PC-3 (cell line): ENCODE results near the gene SAMD4A. TPM values are rescaled to one million over a fixed set of nuclear protein-coding genes. Genes with fewer than 3 reads are reported as not detected.

Experiments used
- ATAC-seq: fragments of 200-7000 bp; cut with Tn5 transposase; 2 replicates; pipeline ENCODE4 v1.9.1; 2020; ENCODE audit warnings: mild to moderate bottlenecking, moderate library complexity
- BruUV-seq: library from RNA; stranded (reverse); fragments of 400-500 nt; replicated peaks from 2 replicates; lab custom pipeline; 2021; lab: Mats Ljungman, UMichigan
- CTCF ChIA-PET: fragments of 300-600 bp; sonication (Branson Sonifier 250); formaldehyde crosslinking; loops from one replicate; lab custom pipeline; 2022; ENCODE audit warnings: antibody characterized with exemption; lab: Charles Lee
- POLR2A ChIA-PET: fragments of 300-600 bp; sonication (Branson Sonifier 250); formaldehyde crosslinking; loops from one replicate; lab custom pipeline; 2022; ENCODE audit warnings: antibody characterized with exemption; ENCODE audit not compliant: unreplicated experiment; lab: Charles Lee
- DNase-seq: peaks from one replicate; pipeline ENCODE4 v3.0.0-alpha.2; 2015
- H2AFZ ChIP-seq: fragments of 300-600 bp; sonication (generic); 2 replicates; pipeline ENCODE4 v1.6.0; 2016; ENCODE audit warnings: antibody characterized with exemption, low read length
- H3F3A ChIP-seq: fragments of 300-600 bp; sonication (generic); one replicate; pipeline ENCODE4 v1.6.0; 2017; ENCODE audit warnings: antibody characterized with exemption, low read length, control low read depth, mild to moderate bottlenecking; ENCODE audit not compliant: unreplicated experiment
- H3K27ac ChIP-seq: fragments of 300-600 bp; sonication (generic); 2 replicates; pipeline ENCODE4 v1.5.1; 2016; ENCODE audit warnings: mild to moderate bottlenecking, low read length
- H3K27me3 ChIP-seq: fragments of 300-600 bp; sonication (generic); 2 replicates; pipeline ENCODE4 v1.6.1; 2016; ENCODE audit warnings: low read length, mixed read lengths
- H3K36me3 ChIP-seq: fragments of 300-600 bp; sonication (generic); 2 replicates; pipeline ENCODE4 v1.6.1; 2016; ENCODE audit warnings: low read depth, mixed run types, low read length, mixed read lengths
- H3K4me1 ChIP-seq: fragments of 300-600 bp; sonication (generic); 2 replicates; pipeline ENCODE4 v1.5.1; 2016; ENCODE audit warnings: low read length; ENCODE audit not compliant: insufficient read depth
- H3K4me2 ChIP-seq: fragments of 300-600 bp; sonication (generic); 2 replicates; pipeline ENCODE4 v1.6.0; 2016; ENCODE audit warnings: low read length
- H3K4me3 ChIP-seq: fragments of 300-600 bp; sonication (generic); 2 replicates; pipeline ENCODE4 v1.5.1; 2016; ENCODE audit warnings: mild to moderate bottlenecking, low read length, mixed read lengths
- H3K79me2 ChIP-seq: fragments of 300-600 bp; sonication (generic); 2 replicates; pipeline ENCODE4 v1.6.1; 2017; ENCODE audit warnings: low read length, mixed read lengths
- H3K9ac ChIP-seq: fragments of 300-600 bp; sonication (generic); 2 replicates; pipeline ENCODE4 v1.6.0; 2016; ENCODE audit warnings: mild to moderate bottlenecking, low read length
- H3K9me2 ChIP-seq: fragments of 300-600 bp; sonication (generic); replicated peaks from 2 replicates; pipeline ENCODE4 v1.6.1; 2016; ENCODE audit warnings: mixed run types, low read length, mixed read lengths
- H3K9me3 ChIP-seq: fragments of 300-600 bp; sonication (generic); 2 replicates; pipeline ENCODE4 v1.6.1; 2016; ENCODE audit warnings: low read length, mixed read lengths
- H4K20me1 ChIP-seq: fragments of 300-600 bp; sonication (generic); 2 replicates; pipeline ENCODE4 v1.6.1; 2016; ENCODE audit warnings: low read length, mixed read lengths
- CTCF ChIP-seq: fragments of 300-600 bp; sonication (generic); conservative IDR thresholded peaks from 2 replicates; pipeline ENCODE4 v1.5.1; 2017; ENCODE audit warnings: antibody characterized with exemption, low read depth, mild to moderate bottlenecking, low read length
- EZH2 ChIP-seq: fragments of 300-600 bp; sonication (generic); IDR thresholded peaks from one replicate; pipeline ENCODE4 v1.6.1; 2017; ENCODE audit warnings: antibody characterized with exemption, mild to moderate bottlenecking, low read length; ENCODE audit not compliant: unreplicated experiment
- EZH2phosphoT487 ChIP-seq: fragments of 300-600 bp; sonication (generic); IDR thresholded peaks from 2 replicates; pipeline ENCODE4 v1.6.1; 2018; ENCODE audit warnings: mild to moderate bottlenecking, antibody characterized with exemption, low read length, borderline replicate concordance
- intact Hi-C: fragments of 100-400 bp; cut with micrococcal nuclease; formaldehyde crosslinking; loops from 2 replicates; pipeline ENCODE4 v1.9.0; 2023
- total RNA-seq: library from RNA; depleted of rRNA; stranded (reverse); fragments of >200 nt; gene quantifications from 2 replicates; pipeline ENCODE4 v1.2.3, GENCODE V29; 2014

Gene SAMD4A
- total RNA-seq, 1 experiment from 2014 or later: 42.9 TPM

DNA sequence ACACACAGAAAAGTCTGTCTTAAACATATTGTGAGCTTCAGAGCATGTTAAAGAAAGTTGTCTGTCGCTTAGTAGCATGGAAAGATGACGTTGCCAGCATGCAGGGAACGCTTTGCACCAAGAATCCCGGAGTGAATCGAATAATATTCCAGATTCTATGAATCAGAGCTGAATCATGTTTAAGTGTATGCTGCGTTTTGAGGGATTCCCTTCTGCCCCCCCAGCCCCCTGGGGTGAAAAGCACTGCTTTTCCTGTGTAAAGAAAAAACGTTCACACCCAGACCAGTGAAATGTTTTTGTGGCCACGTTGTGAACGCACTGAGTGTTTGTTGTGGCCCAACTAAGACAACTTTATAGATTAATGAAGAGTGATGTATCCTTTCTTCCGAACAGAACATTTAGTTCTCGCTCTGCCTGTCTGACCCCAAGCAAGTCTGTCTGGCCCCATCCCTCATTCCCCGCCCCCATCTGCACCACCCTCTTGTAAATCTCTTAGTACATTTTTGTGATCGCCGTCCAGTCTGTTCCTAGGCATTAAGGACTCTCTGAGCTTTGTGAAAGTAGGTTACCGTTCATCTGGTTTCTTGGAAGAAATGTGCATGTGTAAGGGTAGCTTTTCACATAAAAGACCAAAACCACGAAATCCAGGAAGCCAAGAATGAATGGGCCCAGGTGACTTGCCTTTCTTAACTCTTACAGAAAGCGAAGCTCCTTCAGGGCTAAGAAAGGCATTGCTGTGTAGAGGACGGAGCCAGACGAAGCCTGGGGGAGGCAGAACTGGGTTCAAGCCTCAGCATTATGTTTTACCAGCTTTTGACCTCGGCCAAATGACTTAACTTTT, 103.0 kb downstream of the SAMD4A start:
- H4K20me1 ChIP-seq: no peaks in the 10 kb centered on the region

DNA sequence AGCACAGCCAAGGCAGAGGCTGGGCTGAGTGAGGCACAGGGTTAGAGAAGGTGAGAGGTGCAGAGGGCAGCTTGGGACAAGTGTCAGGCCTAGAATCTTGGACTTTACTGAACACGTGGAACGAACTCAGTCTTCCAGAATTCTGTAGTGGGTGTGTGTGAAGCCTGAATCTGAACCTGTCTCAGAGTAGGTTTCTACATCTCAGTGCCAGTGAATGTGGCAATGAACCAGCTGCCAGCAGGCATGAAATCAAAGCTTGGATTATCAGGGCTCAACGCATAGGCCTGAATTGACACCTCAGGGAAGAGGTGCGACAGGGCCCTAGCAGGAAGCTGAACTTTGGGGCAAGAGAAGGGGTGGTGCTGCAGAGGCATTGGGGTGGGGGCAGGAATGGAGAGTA, 104.6 kb downstream of the SAMD4A start:
- ChIA-PET CTCF (no interaction called here), POLR2A (interaction anchor here (0.6 kb wide), 1 partner anchor 103 kb away, joined by 30 read pairs; no protein-coding TSS in a partner anchor)
- no TSS peak for BruUV-seq
- H2AFZ ChIP-seq: no peak overlapping the region
- H3F3A ChIP-seq: no peaks in the 10 kb centered on the region
- DNase-seq: no peak
- H3K27me3 ChIP-seq: no peaks in the 10 kb centered on the region
- TF ChIP-seq EZH2 (no peak), EZH2phosphoT487 (no peak), CTCF (no peak)
- peaks cover 50% of the 10 kb centered on the region for H3K79me2 ChIP-seq
- H3K9me2 ChIP-seq: no peaks in the 10 kb centered on the region
- no peak for ATAC-seq
- no peaks in the 10 kb centered on the region for H3K9me3 ChIP-seq
- H3K27ac ChIP-seq: no peak overlapping the region
- no peak overlapping the region for H3K9ac ChIP-seq
- intact Hi-C loops: no loop called here
- H3K4me1 ChIP-seq: peaks cover 55% of the 10 kb centered on the region
- no peak overlapping the region for H3K4me3 ChIP-seq
- no peaks in the 10 kb centered on the region for H4K20me1 ChIP-seq
- no peak overlapping the region for H3K4me2 ChIP-seq
- no peaks in the 10 kb centered on the region for H3K36me3 ChIP-seq

More for the DNA sequence above, 103.0 kb downstream of the SAMD4A start:
- no peaks in the 10 kb centered on the region for H3K36me3 ChIP-seq
- H3K4me2 ChIP-seq: peak overlapping the region; percentile 76
- peaks cover 56% of the 10 kb centered on the region for H3K4me1 ChIP-seq
- peak overlapping the region; percentile 81 for H3K27ac ChIP-seq
- no peaks in the 10 kb centered on the region for H3K9me2 ChIP-seq
- ATAC-seq (peak; percentile 77), DNase-seq (peak; percentile 99)
- no peaks in the 10 kb centered on the region for H3F3A ChIP-seq
- H3K9ac ChIP-seq: peak overlapping the region; percentile 52
- no TSS peak for BruUV-seq
- H3K79me2 ChIP-seq: peaks cover 43% of the 10 kb centered on the region
- intact Hi-C loops: loop anchor here (1.0 kb wide), 2 partner anchors 18 to 21 kb away; no protein-coding TSS in a partner anchor
- no peaks in the 10 kb centered on the region for H3K27me3 ChIP-seq
- ChIA-PET POLR2A (interaction anchor here (0.6 to 1.9 kb wide), 11 partner anchors 9 to 234 kb away, joined by 3 to 24 read pairs (median 5); partner anchors contain the start of gene SAMD4A), CTCF (interaction anchor here (0.6 to 1.7 kb wide), 4 partner anchors 20 to 249 kb away, joined by 4 to 14 read pairs (median 6); no protein-coding TSS in a partner anchor)
- H2AFZ ChIP-seq: peak overlapping the region; percentile 38
- H3K9me3 ChIP-seq: no peaks in the 10 kb centered on the region
- TF ChIP-seq EZH2 (no peak), EZH2phosphoT487 (no peak), CTCF (no peak)
- H3K4me3 ChIP-seq: peak overlapping the region; percentile 34
